ENCODE measurements around the gene ARFIP2.

The ARFIP2 gene

GRCh38 chr11:6457581-6458320 lies 23.4 kb downstream of the ARFIP2 start:
- no peak for DNase-seq (ENCODE audit: low spot score)
- no peak overlapping the region for H3K4me3 ChIP-seq
- no peak for TF ChIP-seq CTCF (IDR thresholded peaks at IDR 0.05)
- H3K27ac ChIP-seq = no peak overlapping the region

GRCh38 chr11:6456361-6457073 lies 24.6 kb downstream of the ARFIP2 start:
- DNase-seq (ENCODE audit: low spot score) = no peak
- no peak for TF ChIP-seq CTCF (IDR thresholded peaks at IDR 0.05)
- H3K4me3 ChIP-seq = no peak overlapping the region
- no peak overlapping the region for H3K27ac ChIP-seq

- no peak for DNase-seq (ENCODE audit: low spot score)
- Histone ChIP-seq H3K27ac (no peak overlapping the region), H3K4me3 (no peak overlapping the region)
- TF ChIP-seq CTCF (IDR thresholded peaks at IDR 0.05) = no peak
These were observed 26.1 kb downstream of the ARFIP2 start for GRCh38 chr11:6455070-6455469.

DNA sequence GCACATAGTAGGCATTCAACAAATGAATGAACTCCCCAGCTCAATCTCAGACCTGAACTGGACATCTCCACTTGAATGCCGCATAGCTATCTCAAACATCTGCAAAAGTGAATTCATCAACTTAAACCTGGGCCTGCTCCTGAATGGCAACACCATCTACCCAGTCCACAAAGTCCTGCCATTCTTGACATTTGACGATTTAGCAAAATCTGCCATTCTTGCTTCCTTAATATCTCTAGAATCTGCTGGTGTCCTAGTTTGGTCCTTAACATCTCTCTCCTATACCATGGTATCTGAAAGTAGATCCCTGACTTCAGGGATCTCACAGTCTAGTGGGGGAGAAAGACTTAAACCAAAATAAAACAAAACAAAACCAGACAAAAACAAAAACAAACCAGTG lies 28.0 kb downstream of the ARFIP2 start:
- Histone ChIP-seq H3K4me3 (no peak overlapping the region), H3K27ac (no peak overlapping the region)
- DNase-seq (ENCODE audit: low spot score) = no peak
- TF ChIP-seq CTCF (IDR thresholded peaks at IDR 0.05) = no peak

- no peak for DNase-seq (ENCODE audit: low spot score)
- TF ChIP-seq CTCF (IDR thresholded peaks at IDR 0.05) = no peak
- Histone ChIP-seq H3K4me3 (no peak overlapping the region), H3K27ac (peak overlapping the region in 1 of 2 donors; percentile 64)
These were observed 28.9 kb downstream of the ARFIP2 start for GRCh38 chr11:6452219-6452618.

DNA sequence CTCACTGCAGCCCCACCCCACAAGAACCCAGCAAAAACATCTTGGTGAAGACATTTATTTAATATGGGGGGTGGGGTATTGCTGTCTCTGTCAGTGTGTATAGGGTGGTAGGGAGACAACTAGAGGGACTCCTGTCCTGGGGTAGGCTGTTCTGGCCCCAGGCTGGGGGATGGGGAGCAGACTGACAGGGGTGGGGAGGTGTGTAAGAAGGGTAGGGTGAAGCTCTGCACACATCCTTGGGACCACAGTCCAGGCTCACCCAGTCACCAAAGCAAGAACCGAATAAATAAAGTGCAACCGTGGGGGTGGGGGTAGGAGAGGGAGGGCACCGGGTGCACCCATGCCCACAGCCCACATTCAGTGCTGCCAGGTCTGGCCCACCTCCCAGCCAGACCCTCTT lies 32.6 kb downstream of the ARFIP2 start:
- no peak for TF ChIP-seq CTCF (IDR thresholded peaks at IDR 0.05)
- DNase-seq (ENCODE audit: low spot score) = no peak

More for the DNA sequence above, 32.6 kb downstream of the ARFIP2 start:
- Histone ChIP-seq H3K4me3 (no peak overlapping the region), H3K27ac (no peak overlapping the region)

Measured in coronary artery (tissue), 2 donors.